GM19328 (cell line): ENCODE results near the gene HOXD4.

ENCODE experiments used
- ATAC-seq: cut with Tn5 transposase; IDR thresholded peaks from one replicate; pipeline ENCODE4 v1.9.1; 2021; ENCODE audit warnings: mild to moderate bottlenecking, moderate library complexity; ENCODE audit not compliant: unreplicated experiment

The HOXD4 gene

GRCh38 chr2:176187899-176188773 is 36.8 kb downstream of the HOXD4 start, which contains the start of gene HOXD1:
Gene HOXD1 (plus strand): TSS chr2:176188668. CDS start chr2:176188802, 134 bp downstream.
- ATAC-seq, result no peak

- no peak for ATAC-seq
Observed at GRCh38 chr2:176188774-176189680, 37.7 kb downstream of the HOXD4 start.

- no peak for ATAC-seq
Observed at GRCh38 chr2:176189681-176190641, 38.6 kb downstream of the HOXD4 start.

GRCh38 chr2:176192351-176192750 is 41.0 kb downstream of the HOXD4 start:
- ATAC-seq, result no peak

GRCh38 chr2:176193048-176193447 is 41.7 kb downstream of the HOXD4 start:
- no peak for ATAC-seq

- ATAC-seq, result no peak
Observed at GRCh38 chr2:176199902-176200301, 48.6 kb downstream of the HOXD4 start.

GRCh38 chr2:176200971-176201370 is 49.6 kb downstream of the HOXD4 start:
- ATAC-seq, result no peak

GRCh38 chr2:176202491-176202890 is 51.1 kb downstream of the HOXD4 start:
- no peak for ATAC-seq
